ENCODE measurements around the gene CTTNBP2NL. TPM values are rescaled to one million over a fixed set of nuclear protein-coding genes. Genes with fewer than 3 reads are reported as not detected.

CTTNBP2NL gene
- total RNA-seq, result 10 to 100 TPM; 15.5 to 37.0 (median 24.6) TPM

- Histone ChIP-seq H3K4me1 (peaks cover 5 to 89% (median 16%) of the 10 kb centered on the region in 3 donors), H3K27me3 (no peaks in the 10 kb centered on the region), H3K9me3 (no peaks in the 10 kb centered on the region), H3K27ac (peak within 1 kb of the TSS; percentile 79 to 93 (median 90)), H3K36me3 (no peaks in the 10 kb centered on the region), H3K4me3 (peak within 1 kb of the TSS; percentile 81 to 98)
- peak; percentile 95 for ATAC-seq
- TF ChIP-seq POLR2A (IDR thresholded peaks at IDR 0.05) (peak; percentile 56 to 71), POLR2AphosphoS5 (IDR thresholded peaks at IDR 0.05) (peak; percentile 85), EP300 (IDR thresholded peaks at IDR 0.05) (no peak), CTCF (IDR thresholded peaks at IDR 0.05) (no peak)
- WGBS, 2 donors (ENCODE audit: low coverage in 1 of 2), result 0% methylated on average over 9 to 10 of the region's 53 CpGs
Measured at GRCh38 chr1:112395821-112396652, at the start of gene CTTNBP2NL. TSS of gene CTTNBP2NL (plus strand) at chr1:112396214. CDS start at chr1:112416166, 19,952 bp downstream.

GRCh38 chr1:112346801-112347350 lies 49.1 kb upstream of the CTTNBP2NL start:
- Histone ChIP-seq H3K4me1 (peaks cover 0 to 19% (median 0%) of the 10 kb centered on the region in 3 donors), H3K36me3 (no peaks in the 10 kb centered on the region), H3K27ac (peak overlapping the region in 2 of 4 donors; percentile 19 to 33), H3K4me3 (no peak overlapping the region), H3K9me3 (peaks cover 0 to 21% (median 0%) of the 10 kb centered on the region in 3 donors), H3K27me3 (no peaks in the 10 kb centered on the region)
- 20 to 39% methylated on average over 1 to 3 of the region's 3 CpGs for WGBS, 2 donors (ENCODE audit: low coverage in 1 of 2)
- TF ChIP-seq POLR2AphosphoS5 (IDR thresholded peaks at IDR 0.05), result peak; percentile 19
- no peak for TF ChIP-seq CTCF (IDR thresholded peaks at IDR 0.05)
- TF ChIP-seq POLR2A (IDR thresholded peaks at IDR 0.05), result no peak
- ATAC-seq, result no peak

GRCh38 chr1:112356765-112357164 lies 39.2 kb upstream of the CTTNBP2NL start:
- Histone ChIP-seq H3K27ac (no peak overlapping the region), H3K4me3 (no peak overlapping the region)

GRCh38 chr1:112357467-112357866 lies 38.5 kb upstream of the CTTNBP2NL start:
- no peak for TF ChIP-seq CTCF (IDR thresholded peaks at IDR 0.05)
- TF ChIP-seq POLR2A (IDR thresholded peaks at IDR 0.05), result no peak
- no peak for TF ChIP-seq EP300 (IDR thresholded peaks at IDR 0.05)
- no peak for TF ChIP-seq POLR2AphosphoS5 (IDR thresholded peaks at IDR 0.05)
- Histone ChIP-seq H3K9me3 (no peaks in the 10 kb centered on the region), H3K27me3 (no peaks in the 10 kb centered on the region), H3K27ac (no peak overlapping the region), H3K4me3 (no peak overlapping the region), H3K4me1 (peaks cover 0 to 47% (median 0%) of the 10 kb centered on the region in 3 donors), H3K36me3 (no peaks in the 10 kb centered on the region)
- ATAC-seq, result no peak
- WGBS, 2 donors (ENCODE audit: low coverage in 1 of 2), result 88% methylated on average over 3 of the region's 6 CpGs; no CpG with 5 or more reads in 1 of the 2 donors

More at GRCh38 chr1:112356765-112357164, 39.2 kb upstream of the CTTNBP2NL start:
- Histone ChIP-seq H3K36me3 (no peaks in the 10 kb centered on the region), H3K9me3 (no peaks in the 10 kb centered on the region), H3K4me1 (peaks cover 0 to 47% (median 0%) of the 10 kb centered on the region in 3 donors), H3K27me3 (no peaks in the 10 kb centered on the region)
- WGBS, 2 donors (ENCODE audit: low coverage in 1 of 2), result 0 to 43% methylated on average over 1 of the region's 2 CpGs
- ATAC-seq, result no peak
- TF ChIP-seq EP300 (IDR thresholded peaks at IDR 0.05), result no peak
- no peak for TF ChIP-seq POLR2AphosphoS5 (IDR thresholded peaks at IDR 0.05)
- no peak for TF ChIP-seq POLR2A (IDR thresholded peaks at IDR 0.05)
- no peak for TF ChIP-seq CTCF (IDR thresholded peaks at IDR 0.05)

Measured in gastroesophageal sphincter (tissue), 4 donors.